Activated naive CD8-positive, alpha-beta T cell treated with anti-CD3 and anti-CD28 coated beads, Interleukin-2, amount 10 ng/mL, durations not matched to agents 7 days and 5 days (primary cell): ENCODE data around the gene TFAP2D. TPM values are rescaled to one million over a fixed set of nuclear protein-coding genes. Genes with fewer than 3 reads are reported as not detected.
A peak's percentile ranks its signal among the peaks of the same experiment; 100 is the strongest.

ENCODE experiments used
- ATAC-seq: fragments of 150-1000 bp; cut with Tn5 transposase; one replicate; pipeline ENCODE4 v1.10.0; 2021; ENCODE audit warnings: low read depth, moderate library complexity
- POLR2A ChIA-PET: fragments of 350-600 bp; sonication (Branson Sonifier 250); formaldehyde crosslinking; loops from one replicate; lab custom pipeline; 2021; ENCODE audit warnings: antibody characterized with exemption; lab: Charles Lee
- DNase-seq: peaks from one replicate; pipeline ENCODE4 v3.0.0; 2021
- H3K27ac Mint-ChIP-seq: one replicate; pipeline ENCODE4 v1.8.0; 2022; ENCODE audit warnings: mild to moderate bottlenecking, mixed read lengths
- H3K27me3 Mint-ChIP-seq: one replicate; pipeline ENCODE4 v1.8.0; 2022; ENCODE audit warnings: mild to moderate bottlenecking, moderate library complexity, mixed read lengths
- H3K36me3 Mint-ChIP-seq: one replicate; pipeline ENCODE4 v1.8.0; 2021; ENCODE audit warnings: mild to moderate bottlenecking, mixed read lengths
- H3K4me1 Mint-ChIP-seq: one replicate; pipeline ENCODE4 v1.8.0; 2021; ENCODE audit warnings: mixed read lengths
- H3K4me3 Mint-ChIP-seq: one replicate; pipeline ENCODE4 v1.8.0; 2022; ENCODE audit warnings: mild to moderate bottlenecking, moderate library complexity, mixed read lengths
- H3K9me3 Mint-ChIP-seq: one replicate; pipeline ENCODE4 v1.8.0; 2021; ENCODE audit warnings: mixed read lengths
- total RNA-seq, 2 experiments: library from RNA; stranded (reverse); gene quantifications; one replicate each; pipeline ENCODE4 v1.2.3, GENCODE V29; 2021

The TFAP2D gene
- total RNA-seq, 2 experiments from 2014 or later = not detected

GRCh38 chr6:50711686-50712085, 1.6 kb upstream of the TFAP2D start:
- ATAC-seq (no peak), DNase-seq (no peak)
- no peak overlapping the region for H3K27ac Mint-ChIP-seq
- no peak overlapping the region for H3K4me3 Mint-ChIP-seq
- H3K27me3 Mint-ChIP-seq = peaks cover 85% of the 10 kb centered on the region
- peaks cover 5% of the 10 kb centered on the region for H3K36me3 Mint-ChIP-seq
- POLR2A ChIA-PET = no interaction called here
- H3K9me3 Mint-ChIP-seq = peaks cover 9% of the 10 kb centered on the region
- H3K4me1 Mint-ChIP-seq = peaks cover 5% of the 10 kb centered on the region

- Mint-ChIP-seq H3K9me3 (peaks cover 9% of the 10 kb centered on the region), H3K4me1 (peaks cover 5% of the 10 kb centered on the region), H3K27me3 (peaks cover 86% of the 10 kb centered on the region), H3K4me3 (no peak overlapping the region), H3K36me3 (peaks cover 5% of the 10 kb centered on the region), H3K27ac (no peak overlapping the region)
- no peak for DNase-seq
- no peak for ATAC-seq
- POLR2A ChIA-PET = no interaction called here
These were observed 1.0 kb upstream of the TFAP2D start for GRCh38 chr6:50712291-50712690.

- H3K27ac Mint-ChIP-seq = peak overlapping the region; percentile 74
- H3K9me3 Mint-ChIP-seq = peaks cover 7% of the 10 kb centered on the region
- ATAC-seq (no peak), DNase-seq (no peak)
- peaks cover 71% of the 10 kb centered on the region for H3K27me3 Mint-ChIP-seq
- peaks cover 5% of the 10 kb centered on the region for H3K4me1 Mint-ChIP-seq
- H3K4me3 Mint-ChIP-seq = no peak overlapping the region
- H3K36me3 Mint-ChIP-seq = peaks cover 5% of the 10 kb centered on the region
- POLR2A ChIA-PET = no interaction called here
These were observed 706 bp downstream of the TFAP2D start for GRCh38 chr6:50713977-50714486.

GRCh38 chr6:50714487-50715379, 1.4 kb downstream of the TFAP2D start:
- Mint-ChIP-seq H3K36me3 (peaks cover 5% of the 10 kb centered on the region), H3K4me1 (peaks cover 5% of the 10 kb centered on the region), H3K4me3 (peak overlapping the region; percentile 19), H3K9me3 (peaks cover 6% of the 10 kb centered on the region), H3K27ac (peak overlapping the region; percentile 74), H3K27me3 (peaks cover 65% of the 10 kb centered on the region)
- ATAC-seq (no peak), DNase-seq (no peak)
- POLR2A ChIA-PET = no interaction called here

GRCh38 chr6:50716899-50717509, 3.7 kb downstream of the TFAP2D start:
- Mint-ChIP-seq H3K4me3 (no peak overlapping the region), H3K36me3 (peaks cover 5% of the 10 kb centered on the region), H3K4me1 (peaks cover 5% of the 10 kb centered on the region), H3K27ac (no peak overlapping the region), H3K27me3 (peaks cover 58% of the 10 kb centered on the region), H3K9me3 (peaks cover 6% of the 10 kb centered on the region)
- POLR2A ChIA-PET = no interaction called here
- no peak for DNase-seq
- no peak for ATAC-seq

GRCh38 chr6:50717734-50718457, 4.6 kb downstream of the TFAP2D start:
- no peak overlapping the region for H3K4me3 Mint-ChIP-seq
- POLR2A ChIA-PET = no interaction called here
- peaks cover 5% of the 10 kb centered on the region for H3K4me1 Mint-ChIP-seq
- DNase-seq (no peak), ATAC-seq (no peak)
- H3K27ac Mint-ChIP-seq = no peak overlapping the region
- peaks cover 6% of the 10 kb centered on the region for H3K9me3 Mint-ChIP-seq
- H3K27me3 Mint-ChIP-seq = peaks cover 61% of the 10 kb centered on the region
- peaks cover 5% of the 10 kb centered on the region for H3K36me3 Mint-ChIP-seq

GRCh38 chr6:50718566-50718965, 5.2 kb downstream of the TFAP2D start:
- peaks cover 6% of the 10 kb centered on the region for H3K9me3 Mint-ChIP-seq
- peaks cover 5% of the 10 kb centered on the region for H3K36me3 Mint-ChIP-seq
- no peak overlapping the region for H3K27ac Mint-ChIP-seq
- H3K27me3 Mint-ChIP-seq = peaks cover 63% of the 10 kb centered on the region
- peaks cover 5% of the 10 kb centered on the region for H3K4me1 Mint-ChIP-seq
- POLR2A ChIA-PET = no interaction called here
- H3K4me3 Mint-ChIP-seq = no peak overlapping the region
- DNase-seq = no peak
- ATAC-seq = no peak

- H3K27me3 Mint-ChIP-seq = peaks cover 60% of the 10 kb centered on the region
- no peaks in the 10 kb centered on the region for H3K36me3 Mint-ChIP-seq
- POLR2A ChIA-PET = no interaction called here
- H3K4me1 Mint-ChIP-seq = peaks cover 6% of the 10 kb centered on the region
- no peak overlapping the region for H3K27ac Mint-ChIP-seq
- no peak for ATAC-seq
- H3K4me3 Mint-ChIP-seq = no peak overlapping the region
- DNase-seq = no peak
- H3K9me3 Mint-ChIP-seq = peaks cover 2% of the 10 kb centered on the region
These were observed 7.3 kb downstream of the TFAP2D start for GRCh38 chr6:50720623-50721022.

GRCh38 chr6:50721978-50722377, 8.7 kb downstream of the TFAP2D start:
- peak overlapping the region; percentile 9 for H3K27ac Mint-ChIP-seq
- peaks cover 6% of the 10 kb centered on the region for H3K4me1 Mint-ChIP-seq
- H3K36me3 Mint-ChIP-seq = no peaks in the 10 kb centered on the region
- ATAC-seq (no peak), DNase-seq (no peak)
- peaks cover 2% of the 10 kb centered on the region for H3K9me3 Mint-ChIP-seq
- no peak overlapping the region for H3K4me3 Mint-ChIP-seq
- H3K27me3 Mint-ChIP-seq = peaks cover 56% of the 10 kb centered on the region
- POLR2A ChIA-PET = no interaction called here

- DNase-seq = no peak
- Mint-ChIP-seq H3K36me3 (no peaks in the 10 kb centered on the region), H3K4me3 (no peak overlapping the region), H3K27ac (no peak overlapping the region), H3K9me3 (peaks cover 2% of the 10 kb centered on the region), H3K27me3 (peaks cover 52% of the 10 kb centered on the region), H3K4me1 (peaks cover 6% of the 10 kb centered on the region)
- no peak for ATAC-seq
- POLR2A ChIA-PET = no interaction called here
These were observed 9.7 kb downstream of the TFAP2D start for GRCh38 chr6:50722829-50723554.

GRCh38 chr6:50724381-50725124, 11.2 kb downstream of the TFAP2D start:
- Mint-ChIP-seq H3K36me3 (no peaks in the 10 kb centered on the region), H3K27ac (no peak overlapping the region), H3K9me3 (peaks cover 2% of the 10 kb centered on the region), H3K4me1 (peaks cover 6% of the 10 kb centered on the region), H3K27me3 (peaks cover 52% of the 10 kb centered on the region), H3K4me3 (peak overlapping the region; percentile 60)
- ATAC-seq (no peak), DNase-seq (no peak)
- POLR2A ChIA-PET = no interaction called here

GRCh38 chr6:50734488-50734887, 21.2 kb downstream of the TFAP2D start:
- Mint-ChIP-seq H3K9me3 (no peaks in the 10 kb centered on the region), H3K27ac (no peak overlapping the region), H3K27me3 (no peaks in the 10 kb centered on the region), H3K36me3 (no peaks in the 10 kb centered on the region), H3K4me1 (no peaks in the 10 kb centered on the region), H3K4me3 (no peak overlapping the region)
- DNase-seq = no peak
- POLR2A ChIA-PET = no interaction called here
- no peak for ATAC-seq
